Right ventricle myocardium superior (tissue), 1 donor: Measurements from ENCODE around the gene SERINC4. TPM values are rescaled to one million over a fixed set of nuclear protein-coding genes. Genes with fewer than 3 reads are reported as not detected.
"Not testable (repeated sequence)": the region's sequence is repeated elsewhere in the genome, so short reads cannot be mapped to it uniquely, and the experiment has no call there.

Experiments used
- ATAC-seq: fragments of 200-7000 bp; cut with Tn5 transposase; one replicate; pipeline ENCODE4 v1.9.1; 2020; ENCODE audit warnings: mild to moderate bottlenecking; ENCODE audit not compliant: poor library complexity
- DNase-seq: peaks from one replicate; pipeline ENCODE4 v3.0.0-alpha.2; 2020
- intact Hi-C: fragments of 100-400 bp; cut with DNase I; formaldehyde crosslinking; loops from one replicate; pipeline ENCODE4 v1.11.2; 2022
- microRNA-seq: library from miRNA; unstranded; fragments of <30 nt; microRNA quantifications from one replicate; pipeline ENCODE4 v1.2.0, GENCODE V29; 2020
- total RNA-seq: library from RNA; stranded (reverse); fragmentation: NEBNext Ultra II Directional; extraction: Animal tissue kit (Norgen Biotek cat#: 25700); gene quantifications from one replicate; pipeline ENCODE4 v1.2.1, GENCODE V29; 2021
- donor health status: DM: no; HTN: yes; CAD: no; lungs with severe emphysema.

SERINC4 gene
- total RNA-seq, 1 donor from 2014 or later, result 0.19 TPM

GRCh38 chr15:43772624-43773023, 27.4 kb downstream of the SERINC4 start:
- intact Hi-C loops, result no loop called here
- ATAC-seq, result no peak
- DNase-seq, result no peak

- DNase-seq (no peak), ATAC-seq (peak; percentile 33)
- intact Hi-C loops, result no loop called here
Observed at GRCh38 chr15:43771816-43772215, 28.2 kb downstream of the SERINC4 start.

DNA sequence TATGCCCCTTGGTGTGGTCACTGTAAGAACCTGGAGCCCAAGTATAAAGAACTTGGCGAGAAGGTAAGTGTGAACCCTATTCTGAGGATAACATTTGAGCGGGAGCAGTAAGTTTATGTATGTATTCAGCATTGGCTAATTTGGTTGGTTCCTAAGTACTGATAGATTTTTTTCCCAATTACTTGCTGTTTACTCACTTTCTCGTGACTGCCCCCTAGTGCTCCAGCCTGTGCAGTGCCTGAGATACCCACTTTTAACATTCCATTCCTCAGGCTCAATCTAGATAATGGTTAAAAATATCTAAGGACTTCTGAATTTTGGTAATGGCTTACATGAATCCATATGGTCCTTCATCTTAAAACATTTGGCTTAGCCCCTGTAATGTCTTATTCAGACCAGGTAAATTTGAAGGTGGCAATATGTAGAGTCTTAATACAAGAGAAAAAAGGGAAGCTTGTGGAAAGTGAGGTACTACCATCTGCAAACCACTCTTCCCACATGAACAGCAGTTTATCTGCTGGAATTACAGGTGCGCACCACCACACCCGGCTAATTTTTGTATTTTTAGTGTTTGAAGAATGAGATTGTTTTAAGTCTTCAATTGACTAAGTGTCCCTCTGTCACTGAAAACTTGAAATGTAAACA, 30.3 kb downstream of the SERINC4 start:
- DNase-seq, result peak; percentile 70
- ATAC-seq, result peak; percentile 48
- intact Hi-C loops, result no loop called here

GRCh38 chr15:43763819-43764446, 36.1 kb downstream of the SERINC4 start:
- intact Hi-C loops, result no loop called here
- no peak for ATAC-seq
- no peak for DNase-seq

GRCh38 chr15:43762824-43763223, 37.2 kb downstream of the SERINC4 start:
- no peak for ATAC-seq

GRCh38 chr15:43751885-43752284, 48.1 kb downstream of the SERINC4 start:
- intact Hi-C loops, result no loop called here
- DNase-seq (no peak), ATAC-seq (no peak)

More at GRCh38 chr15:43762824-43763223, 37.2 kb downstream of the SERINC4 start:
- no peak for DNase-seq
- intact Hi-C loops, result no loop called here

DNA sequence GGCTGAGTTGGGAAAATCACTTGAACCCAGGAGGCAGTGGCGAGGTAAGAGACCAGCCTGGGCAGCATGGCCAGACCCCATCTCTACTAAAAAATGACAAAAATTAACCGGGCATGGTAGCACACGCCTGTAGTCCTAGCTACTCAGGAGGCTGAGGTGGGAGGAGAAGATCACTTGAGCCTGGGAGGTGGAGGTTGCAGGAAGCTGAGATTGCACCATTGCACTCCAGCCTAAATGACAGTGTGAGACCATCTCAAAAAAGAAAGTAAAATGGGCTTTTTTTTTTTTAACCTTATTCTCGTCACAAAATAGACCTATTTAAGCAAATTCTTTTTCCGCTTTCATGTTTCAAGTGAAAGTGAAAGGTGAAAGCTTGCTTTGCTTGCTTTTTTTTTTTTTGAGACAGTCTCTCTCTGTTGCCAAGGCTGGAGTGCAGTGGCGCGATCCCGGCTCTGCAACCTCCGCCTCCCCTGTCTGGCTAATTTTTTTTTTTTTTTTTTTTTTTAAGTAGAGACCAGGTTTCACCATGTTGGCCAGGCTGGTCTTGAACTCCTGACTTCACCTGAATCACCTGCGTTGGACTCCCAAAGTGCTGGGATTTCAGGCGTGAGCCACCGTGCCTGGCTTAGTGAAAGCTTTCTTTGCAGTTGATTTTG, 50.2 kb downstream of the SERINC4 start:
- intact Hi-C loops, result no loop called here
- DNase-seq (no peak), ATAC-seq (no peak)

- intact Hi-C loops, result no loop called here
- DNase-seq, result no peak
- no peak for ATAC-seq
Observed at GRCh38 chr15:43748376-43748775, 51.6 kb downstream of the SERINC4 start.

GRCh38 chr15:43746903-43747309, 53.1 kb downstream of the SERINC4 start:
- intact Hi-C loops, DNase-seq: not testable (repeated sequence)
- peak; percentile 25 for ATAC-seq

DNA sequence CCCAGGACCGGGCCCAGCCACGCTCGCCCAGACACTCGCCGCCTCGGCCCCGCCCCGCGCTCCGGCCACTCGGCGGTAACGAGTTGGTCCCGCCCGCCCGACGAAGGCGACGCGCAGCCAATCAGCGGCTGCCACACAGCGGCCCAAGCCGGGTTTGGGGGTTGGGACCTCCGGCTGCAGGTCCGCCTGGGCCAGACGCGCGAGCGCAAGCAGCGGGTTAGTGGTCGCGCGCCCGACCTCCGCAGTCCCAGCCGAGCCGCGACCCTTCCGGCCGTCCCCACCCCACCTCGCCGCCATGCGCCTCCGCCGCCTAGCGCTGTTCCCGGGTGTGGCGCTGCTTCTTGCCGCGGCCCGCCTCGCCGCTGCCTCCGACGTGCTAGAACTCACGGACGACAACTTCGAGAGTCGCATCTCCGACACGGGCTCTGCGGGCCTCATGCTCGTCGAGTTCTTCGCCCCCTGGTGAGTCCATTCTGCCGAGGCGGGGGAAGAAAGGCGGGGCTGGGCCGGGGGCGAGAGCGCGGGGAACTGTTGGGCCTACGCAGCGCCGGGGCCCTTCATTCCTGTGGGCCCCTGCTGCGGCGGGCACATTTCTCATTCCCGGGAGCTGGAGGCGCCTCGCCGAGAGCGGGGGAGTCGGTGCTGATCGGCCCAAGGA, 53.6 kb downstream of the SERINC4 start, which contains the start of gene PDIA3:
Gene PDIA3, plus strand, starts transcription at position 194 of the 658 bp plus-strand sequence. Its CDS starts 102 bp downstream, at position 296.
- intact Hi-C loops, result not testable (repeated sequence)
- DNase-seq (peak; percentile 96), ATAC-seq (peak; percentile 99)

Small RNA genes lying within 50 kb of the gene (microRNA-seq; reads per million reads assigned to microRNA genes)
- not detected for gene MIR1282

Other genes starting within 250 kb of the SERINC4 start
- gene PPIP5K1, start 210.0 kb downstream of the SERINC4 start, total RNA-seq, result 13.1 TPM
- 0.75 TPM for gene CKMT1B, start 206.2 kb downstream of the SERINC4 start, total RNA-seq
- not detected for gene STRC, start 181.4 kb downstream of the SERINC4 start, total RNA-seq
- gene CATSPER2, start 151.4 kb downstream of the SERINC4 start, total RNA-seq, result 1.1 TPM
- not detected for gene CKMT1A, start 106.4 kb downstream of the SERINC4 start, total RNA-seq
- 131 TPM for gene PDIA3, start 53.8 kb downstream of the SERINC4 start, total RNA-seq
- 1.4 TPM for gene ELL3, start 23.3 kb downstream of the SERINC4 start, total RNA-seq
- gene SERF2, start 7.9 kb downstream of the SERINC4 start, total RNA-seq, result 1,060 TPM
- 9.4 TPM for gene HYPK, start 379 bp upstream of the SERINC4 start, total RNA-seq
- gene MFAP1, start 24.5 kb upstream of the SERINC4 start, total RNA-seq, result 16.9 TPM
- gene WDR76, start 26.8 kb upstream of the SERINC4 start, total RNA-seq, result 1.6 TPM